H1 (cell line): Measurements from ENCODE around the gene COL27A1. TPM values are rescaled to one million over a fixed set of nuclear protein-coding genes. Genes with fewer than 3 reads are reported as not detected.

Source experiments
- BACH1 ChIP-seq: IDR thresholded peaks from 2 replicates; pipeline ENCODE4 v1.6.1; 2012; ENCODE audit warnings: low read length, improper control_type of control experiment
- CBX5 ChIP-seq: fragments of 300-800, 300-1000 bp; sonication (generic); IDR thresholded peaks from 2 replicates; pipeline ENCODE4 v1.7.1; 2016; ENCODE audit warnings: antibody characterized with exemption, low read length, low read depth
- KDM5A ChIP-seq: fragments of 200-600 bp; IDR thresholded peaks from 2 replicates; pipeline ENCODE4 v1.7.1; 2012; ENCODE audit warnings: mild to moderate bottlenecking, low read length, inconsistent platforms, mixed read lengths
- TAF1 ChIP-seq: IDR thresholded peaks from 2 replicates; pipeline ENCODE4 v1.6.1; 2011; ENCODE audit warnings: mild to moderate bottlenecking, low read depth, low read length
- ZNF274 ChIP-seq: IDR thresholded peaks from 2 replicates; pipeline ENCODE4 v1.7.0; 2012; ENCODE audit warnings: low read length, borderline replicate concordance; ENCODE audit errors: extremely low read depth
- polyA plus RNA-seq, 7 experiments: library from polyadenylated mRNA; depleted of rRNA in 3 of 7; stranded (reverse) in 5 of 7; unstranded in 2 of 7; fragments of >200 nt in 5 of 7; fragments of 200-250 nt in 2 of 7; gene quantifications; 1 replicate in 5 of 7; 2 replicates in 1 of 7; 4 replicates in 1 of 7; pipeline versions ENCODE4 v1.2.1 to v1.2.3, GENCODE V29; 2011 to 2013; ENCODE audit warnings: missing spikeins in 2 of 7, mixed read lengths in 2 of 7
- total RNA-seq: library from RNA; stranded (reverse); fragmentation: NEBNext Ultra II Directional; extraction: Animal tissue kit (Norgen Biotek cat#: 25700); gene quantifications from 2 replicates; pipeline ENCODE4 v1.2.1, GENCODE V29; 2021

Gene COL27A1
- total and polyA plus RNA-seq, 2 of the 8 experiments (the other 6 are each of a cell fraction or from before 2014, with no cell fraction given): 15.1 to 22.8 TPM

DNA sequence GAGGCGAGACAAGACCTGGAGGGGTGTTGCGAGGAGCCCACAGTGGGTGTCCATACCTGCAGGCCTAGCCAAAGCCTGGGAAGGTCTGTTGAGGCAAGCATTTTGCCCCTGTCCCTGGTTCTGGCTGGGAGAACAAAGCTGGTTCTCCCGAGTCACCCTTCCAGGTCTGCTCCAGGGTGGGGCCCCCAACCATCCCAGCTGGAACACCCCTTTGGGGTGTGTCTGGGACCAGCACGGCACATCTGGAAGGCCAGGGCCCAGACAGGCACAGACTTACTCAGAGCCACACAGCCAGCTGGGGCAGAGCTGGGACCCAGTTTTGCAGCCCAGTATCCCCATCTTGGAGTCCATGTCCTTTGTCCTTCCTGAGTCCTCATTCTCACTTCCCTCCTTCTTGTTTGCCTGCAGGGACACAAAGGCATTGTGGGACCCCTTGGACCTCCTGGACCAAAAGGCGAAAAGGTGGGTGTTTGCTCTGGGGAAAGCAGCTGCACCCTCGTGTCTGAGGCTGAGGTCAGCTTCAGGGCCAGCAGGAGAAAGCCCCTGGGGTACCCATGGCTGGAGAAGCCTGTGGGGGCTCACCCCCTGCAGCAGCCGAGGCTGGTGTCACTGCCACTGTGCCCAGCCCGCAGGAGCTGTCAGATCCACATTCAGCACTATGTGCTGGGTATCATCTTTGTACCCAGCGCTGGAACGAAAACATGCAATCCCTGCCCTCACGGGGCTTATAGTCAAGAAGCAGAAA, 129.2 kb downstream of the COL27A1 start (continued):
- TF ChIP-seq CBX5 (no peak), BACH1 (no peak), ZNF274 (no peak), KDM5A (no peak), TAF1 (no peak)
